Smooth muscle cell (in vitro differentiated cells): ENCODE measurements around the gene HBE1. TPM values are rescaled to one million over a fixed set of nuclear protein-coding genes. Genes with fewer than 3 reads are reported as not detected.
A peak's percentile ranks its signal among the peaks of the same experiment; 100 is the strongest.

Experiments
- DNase-seq: peaks from one replicate; lab custom pipeline; 2025; ENCODE audit not compliant: unreplicated experiment; lab: John Stamatoyannopoulos, UW
- H2AFZ ChIP-seq: fragments of 200-600 bp; sonication (generic); 2 replicates; pipeline ENCODE4 v1.6.0; 2016; ENCODE audit warnings: antibody characterized with exemption, low read depth, mild to moderate bottlenecking
- H3F3A ChIP-seq: fragments of 200-600 bp; sonication (generic); 2 replicates; pipeline ENCODE4 v1.6.0; 2017; ENCODE audit warnings: antibody characterized with exemption, low read depth
- H3K27ac ChIP-seq: fragments of 200-600 bp; sonication (generic); 2 replicates; pipeline ENCODE4 v1.5.1; 2016; ENCODE audit warnings: low read depth, mild to moderate bottlenecking
- H3K27me3 ChIP-seq: fragments of 200-600 bp; sonication (generic); 2 replicates; pipeline ENCODE4 v1.6.1; 2016; ENCODE audit warnings: low read depth, mild to moderate bottlenecking
- H3K36me3 ChIP-seq: fragments of 200-600 bp; sonication (generic); 2 replicates; pipeline ENCODE4 v1.5.1; 2016; ENCODE audit warnings: low read depth
- H3K4me1 ChIP-seq: fragments of 200-600 bp; sonication (generic); 2 replicates; pipeline ENCODE4 v1.5.1; 2016; ENCODE audit warnings: low read depth
- H3K4me2 ChIP-seq: fragments of 200-600 bp; sonication (generic); 2 replicates; pipeline ENCODE4 v1.6.0; 2016; ENCODE audit warnings: mild to moderate bottlenecking
- H3K4me3 ChIP-seq: fragments of 200-600 bp; sonication (generic); 2 replicates; pipeline ENCODE4 v1.5.1; 2016; ENCODE audit warnings: mild to moderate bottlenecking
- H3K79me2 ChIP-seq: fragments of 200-600 bp; sonication (generic); 2 replicates; pipeline ENCODE4 v1.6.0; 2016; ENCODE audit warnings: low read depth, mild to moderate bottlenecking
- H3K9ac ChIP-seq: fragments of 200-600 bp; sonication (generic); 2 replicates; pipeline ENCODE4 v1.6.0; 2016; ENCODE audit warnings: low read depth
- H3K9me3 ChIP-seq: fragments of 200-600 bp; sonication (generic); replicated peaks from 2 replicates; pipeline ENCODE4 v1.5.1; 2016; ENCODE audit warnings: low read depth
- H4K20me1 ChIP-seq: fragments of 200-600 bp; sonication (generic); 2 replicates; pipeline ENCODE4 v1.6.0; 2016; ENCODE audit warnings: low read depth
- CTCF ChIP-seq: fragments of 200-600 bp; sonication (generic); IDR thresholded peaks from 2 replicates; pipeline ENCODE4 v1.5.1; 2017; ENCODE audit warnings: borderline replicate concordance, mild to moderate bottlenecking, antibody characterized with exemption; ENCODE audit not compliant: insufficient read depth, poor library complexity, severe bottlenecking
- WGBS: methylation state at CpG from one replicate; pipeline ENCODE4 v1.1.7; 2016; ENCODE audit warnings: low lambda C conversion rate; 5-methylcytosine and 5-hydroxymethylcytosine counted together
- polyA plus RNA-seq: library from polyadenylated mRNA; unstranded; fragments of >200 nt; fragmentation: Nextera tagmentation; extraction: Ambion mirVana; gene quantifications from 2 replicates; pipeline ENCODE4 v1.2.1, GENCODE V29; 2016
- total RNA-seq: library from RNA; depleted of rRNA; stranded (reverse); fragments of >200 nt; gene quantifications from 2 replicates; pipeline ENCODE4 v1.2.3, GENCODE V29; 2014

The HBE1 gene
- total and polyA plus RNA-seq, 2 experiments from 2014 or later, result not detected

GRCh38 chr11:5293028-5293427 is 23.3 kb upstream of the HBE1 start:
- no peak overlapping the region for H2AFZ ChIP-seq

GRCh38 chr11:5291207-5291838 is 21.6 kb upstream of the HBE1 start:
- TF ChIP-seq CTCF, result peak; percentile 50

More at GRCh38 chr11:5293028-5293427, 23.3 kb upstream of the HBE1 start:
- Histone ChIP-seq H3K9ac (no peak overlapping the region), H3K27ac (no peak overlapping the region), H3F3A (no peaks in the 10 kb centered on the region), H3K36me3 (no peaks in the 10 kb centered on the region), H3K4me3 (no peak overlapping the region), H3K4me2 (no peak overlapping the region), H3K79me2 (no peaks in the 10 kb centered on the region), H3K27me3 (no peaks in the 10 kb centered on the region), H4K20me1 (no peaks in the 10 kb centered on the region), H3K4me1 (no peaks in the 10 kb centered on the region), H3K9me3 (no peaks in the 10 kb centered on the region)
- 91% methylated on average over 8 of the region's 8 CpGs for WGBS
- no peak for DNase-seq
- no peak for TF ChIP-seq CTCF

GRCh38 chr11:5290106-5290505 is 20.4 kb upstream of the HBE1 start:
- H3K79me2 ChIP-seq, result no peaks in the 10 kb centered on the region
- no peaks in the 10 kb centered on the region for H3K9me3 ChIP-seq
- no peak for DNase-seq
- H3K27ac ChIP-seq, result no peak overlapping the region
- H4K20me1 ChIP-seq, result no peaks in the 10 kb centered on the region
- no peaks in the 10 kb centered on the region for H3F3A ChIP-seq
- H3K4me3 ChIP-seq, result no peak overlapping the region
- H3K4me2 ChIP-seq, result no peak overlapping the region
- H3K27me3 ChIP-seq, result no peaks in the 10 kb centered on the region
- H3K36me3 ChIP-seq, result no peaks in the 10 kb centered on the region
- H2AFZ ChIP-seq, result no peak overlapping the region
- H3K4me1 ChIP-seq, result no peaks in the 10 kb centered on the region
- no peak for TF ChIP-seq CTCF
- no peak overlapping the region for H3K9ac ChIP-seq
- 100% methylated on average over 1 of the region's 1 CpG for WGBS

More at GRCh38 chr11:5291207-5291838, 21.6 kb upstream of the HBE1 start:
- Histone ChIP-seq H3K9me3 (no peaks in the 10 kb centered on the region), H3K27ac (no peak overlapping the region), H3K4me3 (no peak overlapping the region), H3K9ac (no peak overlapping the region), H2AFZ (no peak overlapping the region), H3F3A (no peaks in the 10 kb centered on the region), H3K4me1 (no peaks in the 10 kb centered on the region), H4K20me1 (no peaks in the 10 kb centered on the region), H3K79me2 (no peaks in the 10 kb centered on the region), H3K4me2 (no peak overlapping the region), H3K27me3 (no peaks in the 10 kb centered on the region), H3K36me3 (no peaks in the 10 kb centered on the region)
- no peak for DNase-seq
- WGBS, result 75% methylated on average over 1 of the region's 1 CpG

- DNase-seq, result no peak
- peak overlapping the region; percentile 10 for H3K27ac ChIP-seq
- no peak for TF ChIP-seq CTCF
Observed at GRCh38 chr11:5289696-5290095, 20.0 kb upstream of the HBE1 start.

More at GRCh38 chr11:5289696-5290095, 20.0 kb upstream of the HBE1 start:
- Histone ChIP-seq H3K9ac (no peak overlapping the region), H3K4me1 (no peaks in the 10 kb centered on the region), H3K4me3 (no peak overlapping the region), H3K27me3 (no peaks in the 10 kb centered on the region), H2AFZ (no peak overlapping the region), H3K9me3 (no peaks in the 10 kb centered on the region), H3F3A (no peaks in the 10 kb centered on the region), H3K79me2 (no peaks in the 10 kb centered on the region), H3K36me3 (no peaks in the 10 kb centered on the region), H3K4me2 (no peak overlapping the region), H4K20me1 (no peaks in the 10 kb centered on the region)
